A549 (cell line): Measurements from ENCODE around the gene ZCCHC24. TPM values are rescaled to one million over a fixed set of nuclear protein-coding genes. Genes with fewer than 3 reads are reported as not detected.
A peak's percentile ranks its signal among the peaks of the same experiment; 100 is the strongest.

Source experiments
- ATAC-seq, 2 experiments: fragments of 200-7000 bp in 1 of 2; fragments of >200 bp in 1 of 2; cut with Nextera tagmentation in 1 of 2; cut with Tn5 transposase in 1 of 2; 3 replicates each; pipeline versions ENCODE4 v1.8.0 to v1.9.1; 2018 to 2020; ENCODE audit warnings: mild to moderate bottlenecking in 1 of 2, moderate library complexity in 1 of 2
- CTCF ChIA-PET: fragments of 300-600 bp; sonication (Branson Sonifier 250); formaldehyde crosslinking; extraction: SDS; loops from one replicate; lab custom pipeline; 2021; ENCODE audit warnings: antibody characterized with exemption, inconsistent platforms; lab: Yijun Ruan, JAX
- POLR2A ChIA-PET: fragments of 350-600 bp; formaldehyde crosslinking; extraction: SDS; loops from one replicate; lab custom pipeline; 2021; ENCODE audit warnings: antibody characterized with exemption, inconsistent platforms; lab: Yijun Ruan, JAX
- DNase-seq, 2 experiments: peaks; one replicate each; pipeline versions ENCODE4 v3.0.0 to v3.0.0-alpha.2; 2011 to 2016; ENCODE audit warnings: low read depth in 1 of 2, low spot score in 1 of 2
- FAIRE-seq: peaks from 2 replicates; lab custom pipeline; 2011; peaks lifted over from hg19 to GRCh38; lab: Jason Lieb, UNC
- H3K27ac ChIP-seq, 2 experiments: fragments of >200 bp; sonication (Bioruptor Twin); formaldehyde crosslinking; 3 replicates each; pipeline ENCODE4 v1.5.1; 2016 to 2017
- H3K4me1 ChIP-seq: fragments of >200 bp; sonication (Bioruptor Twin); formaldehyde crosslinking; 3 replicates; pipeline ENCODE4 v1.6.1; 2016
- H3K4me2 ChIP-seq: fragments of >200 bp; sonication (Bioruptor Twin); formaldehyde crosslinking; 3 replicates; pipeline ENCODE4 v1.6.1; 2016
- H3K4me3 ChIP-seq: fragments of >200 bp; sonication (Bioruptor Twin); formaldehyde crosslinking; 3 replicates; pipeline ENCODE4 v1.5.1; 2016
- H3K9me3 ChIP-seq: fragments of >200 bp; sonication (Bioruptor Twin); formaldehyde crosslinking; 3 replicates; pipeline ENCODE4 v1.6.1; 2016
- CBX2 ChIP-seq: fragments of 200-600 bp; sonication (generic); IDR thresholded peaks from 2 replicates; pipeline ENCODE4 v1.6.1; 2016; ENCODE audit warnings: low read depth, mild to moderate bottlenecking, borderline replicate concordance
- CBX8 ChIP-seq: fragments of 200-600 bp; sonication (generic); IDR thresholded peaks from 2 replicates; pipeline ENCODE4 v1.6.1; 2016
- CTCF ChIP-seq: fragments of >200 bp; sonication (Bioruptor Twin); formaldehyde crosslinking; IDR thresholded peaks from 3 replicates; pipeline ENCODE4 v1.5.1; 2016
- ELK1 ChIP-seq: fragments of 150-350 bp; IDR thresholded peaks from 2 replicates; pipeline ENCODE4 v1.6.1; 2014; ENCODE audit warnings: low read depth, mild to moderate bottlenecking, low read length
- ESRRA ChIP-seq: fragments of 150-350 bp; IDR thresholded peaks from 2 replicates; pipeline ENCODE4 v1.6.1; 2014; ENCODE audit warnings: mild to moderate bottlenecking, low read length, borderline replicate concordance
- FOXS1 ChIP-seq: fragments of 250-450 bp; sonication (Bioruptor Pico); IDR thresholded peaks from 2 replicates; pipeline ENCODE4 v1.5.0; 2020; ENCODE audit warnings: mild to moderate bottlenecking, moderate library complexity
- HEYL ChIP-seq: fragments of 250-450 bp; sonication (Bioruptor Pico); IDR thresholded peaks from 2 replicates; pipeline ENCODE4 v1.8.0; 2021; ENCODE audit warnings: mild to moderate bottlenecking, moderate library complexity
- HOXB5 ChIP-seq: fragments of 250-450 bp; sonication (Bioruptor Pico); IDR thresholded peaks from 2 replicates; pipeline ENCODE4 v1.5.0; 2020; ENCODE audit warnings: mild to moderate bottlenecking, moderate library complexity
- JUN ChIP-seq, 2 experiments: fragments of >200 bp; sonication (Bioruptor Twin); formaldehyde crosslinking; IDR thresholded peaks; 2 replicates in 1 of 2; 3 replicates in 1 of 2; pipeline ENCODE4 v1.6.1; 2016 to 2017
- KDM1A ChIP-seq: fragments of 200-600 bp; sonication (generic); IDR thresholded peaks from 2 replicates; pipeline ENCODE4 v1.6.1; 2016; ENCODE audit warnings: low read depth, mild to moderate bottlenecking
- MAFK ChIP-seq: fragments of 450-650 bp; IDR thresholded peaks from 2 replicates; pipeline ENCODE4 v1.6.1; 2014; ENCODE audit not compliant: partially characterized antibody
- MAZ ChIP-seq: fragments of 150-350 bp; IDR thresholded peaks from 2 replicates; pipeline ENCODE4 v1.6.1; 2014; ENCODE audit warnings: antibody characterized with exemption, low read depth, low read length, borderline replicate concordance
- MYC ChIP-seq: IDR thresholded peaks from 2 replicates; pipeline ENCODE4 v1.6.1; 2012; ENCODE audit warnings: mild to moderate bottlenecking, inconsistent platforms, low read length, improper control_type of control experiment, borderline replicate concordance
- NR3C1 ChIP-seq: fragments of >200 bp; sonication (Bioruptor Twin); formaldehyde crosslinking; IDR thresholded peaks from 3 replicates; pipeline ENCODE4 v1.6.1; 2017
- POLR2AphosphoS2 ChIP-seq: conservative IDR thresholded peaks from 2 replicates; pipeline ENCODE4 v1.6.1; 2012; ENCODE audit warnings: low read length, improper control_type of control experiment, inconsistent platforms
- RARB ChIP-seq: fragments of 250-450 bp; sonication (Bioruptor Pico); IDR thresholded peaks from 2 replicates; pipeline ENCODE4 v1.8.0; 2021; ENCODE audit warnings: mild to moderate bottlenecking, moderate library complexity
- RCOR1 ChIP-seq: fragments of 150-350 bp; IDR thresholded peaks from 2 replicates; pipeline ENCODE4 v1.6.1; 2014; ENCODE audit warnings: antibody characterized with exemption, low read length, low read depth
- RNF2 ChIP-seq: fragments of 200-600 bp; sonication (generic); IDR thresholded peaks from 2 replicates; pipeline ENCODE4 v1.6.1; 2016; ENCODE audit warnings: low read depth, mild to moderate bottlenecking, antibody characterized with exemption, moderate library complexity, borderline replicate concordance
- SREBF2 ChIP-seq: fragments of 450-650 bp; IDR thresholded peaks from 2 replicates; pipeline ENCODE4 v1.6.1; 2014; ENCODE audit warnings: mild to moderate bottlenecking, moderate library complexity
- ZC3H11A ChIP-seq: fragments of 450-650 bp; IDR thresholded peaks from 2 replicates; pipeline ENCODE4 v1.6.1; 2014; ENCODE audit warnings: antibody characterized with exemption, mild to moderate bottlenecking
- ZFP36 ChIP-seq: fragments of 450-650 bp; IDR thresholded peaks from 2 replicates; pipeline ENCODE4 v1.6.1; 2014; ENCODE audit warnings: borderline replicate concordance; ENCODE audit not compliant: partially characterized antibody
- ZSCAN20 ChIP-seq: fragments of 250-450 bp; sonication (Bioruptor Pico); IDR thresholded peaks from 2 replicates; pipeline ENCODE4 v1.8.0; 2022; ENCODE audit warnings: mild to moderate bottlenecking, moderate library complexity
- WGBS: methylation state at CpG from one replicate; pipeline ENCODE4 v1.1.6; 2017; ENCODE audit errors: missing lambda C conversion rate; 5-methylcytosine and 5-hydroxymethylcytosine counted together
- polyA plus RNA-seq, 4 experiments: library from polyadenylated mRNA; depleted of rRNA in 3 of 4; stranded (reverse); fragments of >200 nt; fragmentation: RNase III in 1 of 4; extraction: RNeasy Plus Mini Kit Qiagen cat#74134 plus additional on column Dnase treatment in 1 of 4; gene quantifications; 2 replicates in 3 of 4; 3 replicates in 1 of 4; pipeline ENCODE4 v1.2.3, GENCODE V29; 2011 to 2017
- TF ChIP-seq, protein P1 (sequence below): IDR thresholded peaks from 2 replicates; pipeline ENCODE4 v1.6.1; 2012; ENCODE audit warnings: low read depth, borderline replicate concordance
- TF ChIP-seq, protein P2 (sequence below): fragments of >200 bp; sonication (Bioruptor Twin); formaldehyde crosslinking; IDR thresholded peaks from 3 replicates; pipeline ENCODE4 v1.6.1; 2016
- TF ChIP-seq, protein P3 (sequence below): fragments of 250-450 bp; sonication (Bioruptor Pico); IDR thresholded peaks from 2 replicates; pipeline ENCODE4 v1.5.0; 2020; ENCODE audit warnings: low read depth, mild to moderate bottlenecking, moderate library complexity

ZCCHC24 gene
- polyA plus RNA-seq, 2 of the 4 experiments (the other 2 are of a cell fraction): 2.4 to 4.2 TPM

DNA sequence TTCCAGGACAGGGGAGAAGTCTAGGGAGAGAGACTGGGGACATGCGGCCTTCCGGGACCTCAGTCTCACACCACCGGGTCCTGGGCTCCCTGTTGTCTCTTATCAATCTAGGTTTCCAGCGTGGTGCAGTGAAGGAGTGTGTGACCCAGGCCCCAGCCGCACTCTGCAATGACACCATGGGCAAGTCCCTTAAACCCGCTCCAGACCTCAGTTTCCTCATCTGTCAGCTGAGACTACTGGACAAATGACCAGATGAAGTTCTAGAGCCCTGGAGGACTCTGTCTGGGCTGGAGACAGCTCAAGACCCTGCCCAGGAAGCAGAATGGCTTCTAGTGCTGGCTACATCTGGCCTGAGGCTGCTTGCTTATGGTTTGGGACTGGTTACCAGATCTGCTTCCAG is 46.8 kb upstream of the ZCCHC24 start:
- DNase-seq: no peak
- H3K27ac ChIP-seq: no peak overlapping the region
- FAIRE-seq: no peak
- WGBS: 81% methylated on average over 6 of the region's 6 CpGs
- H3K4me2 ChIP-seq: no peak overlapping the region
- H3K4me1 ChIP-seq: peaks cover 12% of the 10 kb centered on the region
- ATAC-seq: no peak
- CTCF ChIA-PET: interaction anchor here (1.6 to 19.9 kb wide), 2 partner anchors 10 to 118 kb away, joined by 3 to 145 read pairs; no protein-coding TSS in a partner anchor
- POLR2A ChIA-PET: no interaction called here
- no peaks in the 10 kb centered on the region for H3K9me3 ChIP-seq
- TF ChIP-seq SREBF2 (no peak), HEYL (CRISPR knock-in tag) (no peak), JUN (IDR thresholded peaks at IDR 0.05) (no peak)
- no peak overlapping the region for H3K4me3 ChIP-seq

DNA sequence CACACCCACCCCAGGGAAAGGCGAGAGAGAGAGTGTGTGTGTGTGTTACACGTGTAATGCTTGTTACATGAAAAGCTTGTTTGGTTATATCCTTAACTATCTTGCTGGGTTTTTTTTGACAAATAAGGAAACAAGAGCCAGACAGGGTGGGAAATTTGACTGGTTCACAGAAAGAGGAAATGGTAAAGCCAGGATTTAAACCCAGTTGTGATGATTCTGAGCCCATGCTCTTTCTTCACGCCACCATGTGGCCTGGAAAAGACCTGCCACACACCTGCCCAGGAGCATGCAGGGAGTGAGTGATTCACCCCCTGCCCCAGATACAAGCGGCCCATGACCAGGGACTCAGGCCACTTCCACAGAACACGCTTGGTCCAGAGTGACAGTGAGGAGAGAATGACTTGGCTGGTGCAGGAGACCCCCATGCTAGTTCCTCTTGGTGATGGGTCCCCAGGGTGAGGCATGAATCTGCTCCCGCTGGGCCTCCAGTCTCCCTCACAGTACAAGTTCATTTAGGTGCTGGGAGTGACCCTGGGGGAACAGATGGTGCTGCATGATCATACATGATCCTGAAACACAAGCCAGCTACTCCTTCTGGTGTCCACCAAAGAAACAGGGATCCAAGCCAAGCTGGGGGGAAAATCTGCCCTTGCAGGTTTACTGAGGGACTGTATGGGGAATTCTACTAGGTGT is 45.9 kb upstream of the ZCCHC24 start:
- Histone ChIP-seq H3K4me1 (peaks cover 12% of the 10 kb centered on the region), H3K9me3 (no peaks in the 10 kb centered on the region), H3K4me2 (no peak overlapping the region), H3K4me3 (no peak overlapping the region), H3K27ac (no peak overlapping the region)
- ChIA-PET POLR2A (no interaction called here), CTCF (interaction anchor here (0.5 to 19.9 kb wide), 4 partner anchors 11 to 172 kb away, joined by 3 to 145 read pairs (median 3); no protein-coding TSS in a partner anchor)
- TF ChIP-seq, protein P1, sequence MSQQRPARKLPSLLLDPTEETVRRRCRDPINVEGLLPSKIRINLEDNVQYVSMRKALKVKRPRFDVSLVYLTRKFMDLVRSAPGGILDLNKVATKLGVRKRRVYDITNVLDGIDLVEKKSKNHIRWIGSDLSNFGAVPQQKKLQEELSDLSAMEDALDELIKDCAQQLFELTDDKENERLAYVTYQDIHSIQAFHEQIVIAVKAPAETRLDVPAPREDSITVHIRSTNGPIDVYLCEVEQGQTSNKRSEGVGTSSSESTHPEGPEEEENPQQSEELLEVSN: no peak
- TF ChIP-seq MAFK: no peak
- no peak for TF ChIP-seq POLR2AphosphoS2
- no peak for TF ChIP-seq CBX8
- TF ChIP-seq MAZ: no peak
- TF ChIP-seq RCOR1: no peak
- no peak for TF ChIP-seq HOXB5 (CRISPR knock-in tag)
- no peak for TF ChIP-seq ZSCAN20 (CRISPR knock-in tag)
- TF ChIP-seq ELK1: no peak
- no peak for TF ChIP-seq SREBF2
- TF ChIP-seq, protein P2, sequence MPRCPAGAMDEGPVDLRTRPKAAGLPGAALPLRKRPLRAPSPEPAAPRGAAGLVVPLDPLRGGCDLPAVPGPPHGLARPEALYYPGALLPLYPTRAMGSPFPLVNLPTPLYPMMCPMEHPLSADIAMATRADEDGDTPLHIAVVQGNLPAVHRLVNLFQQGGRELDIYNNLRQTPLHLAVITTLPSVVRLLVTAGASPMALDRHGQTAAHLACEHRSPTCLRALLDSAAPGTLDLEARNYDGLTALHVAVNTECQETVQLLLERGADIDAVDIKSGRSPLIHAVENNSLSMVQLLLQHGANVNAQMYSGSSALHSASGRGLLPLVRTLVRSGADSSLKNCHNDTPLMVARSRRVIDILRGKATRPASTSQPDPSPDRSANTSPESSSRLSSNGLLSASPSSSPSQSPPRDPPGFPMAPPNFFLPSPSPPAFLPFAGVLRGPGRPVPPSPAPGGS: no peak
- no peak for TF ChIP-seq ZC3H11A
- WGBS: 84% methylated on average over 6 of the region's 6 CpGs
- ATAC-seq (no peak), FAIRE-seq (no peak), DNase-seq (no peak)

GRCh38 chr10:79490400-79491142 is 45.1 kb upstream of the ZCCHC24 start:
- FAIRE-seq (no peak), ATAC-seq (no peak), DNase-seq (no peak)
- WGBS: 75% methylated on average over 8 of the region's 9 CpGs
- no peak overlapping the region for H3K4me3 ChIP-seq
- CTCF ChIA-PET: interaction anchor here (0.5 to 19.9 kb wide), 3 partner anchors 11 to 171 kb away, joined by 3 to 145 read pairs (median 3); no protein-coding TSS in a partner anchor
- H3K27ac ChIP-seq: 0 out of 6 replicates have a peak overlapping the region, but pooled peaks of 1 of the 2 experiments have one; percentile 15
- no peaks in the 10 kb centered on the region for H3K9me3 ChIP-seq
- TF ChIP-seq ZC3H11A (no peak), CBX2 (no peak), RARB (no peak), CTCF (no peak), MYC (no peak), ZFP36 (no peak), FOXS1 (no peak), RNF2 (no peak), KDM1A (no peak), ESRRA (no peak), NR3C1 (no peak)
- TF ChIP-seq, protein P1: no peak
- TF ChIP-seq, protein P3, sequence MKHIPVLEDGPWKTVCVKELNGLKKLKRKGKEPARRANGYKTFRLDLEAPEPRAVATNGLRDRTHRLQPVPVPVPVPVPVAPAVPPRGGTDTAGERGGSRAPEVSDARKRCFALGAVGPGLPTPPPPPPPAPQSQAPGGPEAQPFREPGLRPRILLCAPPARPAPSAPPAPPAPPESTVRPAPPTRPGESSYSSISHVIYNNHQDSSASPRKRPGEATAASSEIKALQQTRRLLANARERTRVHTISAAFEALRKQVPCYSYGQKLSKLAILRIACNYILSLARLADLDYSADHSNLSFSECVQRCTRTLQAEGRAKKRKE (CRISPR knock-in tag): no peak
- POLR2A ChIA-PET: no interaction called here
- H3K4me2 ChIP-seq: no peak overlapping the region
- peaks cover 12% of the 10 kb centered on the region for H3K4me1 ChIP-seq
